Activated CD4-positive, CD25-positive, alpha-beta regulatory T cell treated with anti-CD3 and anti-CD28 coated beads, Interleukin-2, amount 50 U/mL, for 16 hours (primary cell): ENCODE measurements around the gene SP140.
A peak's percentile ranks its signal among the peaks of the same experiment; 100 is the strongest.
"Not testable (repeated sequence)": the region's sequence is repeated elsewhere in the genome, so short reads cannot be mapped to it uniquely, and the experiment has no call there.

ENCODE experiments used
- DNase-seq: peaks from one replicate; pipeline ENCODE4 v3.0.0-alpha.2; 2020; ENCODE audit warnings: low read depth, low spot score

SP140 gene

DNA sequence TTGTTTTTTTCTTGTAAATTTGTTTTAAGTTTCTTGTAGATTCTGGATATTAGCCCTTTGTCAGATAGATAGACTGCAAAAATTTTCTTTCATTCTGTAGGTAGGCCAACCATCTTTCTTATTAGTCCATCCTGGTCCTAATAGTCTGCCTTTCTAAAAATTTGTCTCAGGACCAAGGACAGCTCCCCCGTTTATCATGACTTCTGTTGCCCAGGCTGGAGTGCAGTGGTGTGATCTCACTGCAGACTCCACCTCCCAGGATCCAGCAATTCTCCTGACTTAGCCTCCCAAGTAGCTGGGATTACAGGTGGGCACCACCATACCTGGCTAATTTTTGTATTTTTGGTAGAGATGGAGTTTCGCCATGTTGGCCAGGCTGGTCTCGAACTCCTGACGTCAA is 63.8 kb downstream of the SP140 start:
- not testable (repeated sequence) for DNase-seq

- DNase-seq = no peak
Observed at GRCh38 chr2:230295192-230295591, 69.7 kb downstream of the SP140 start.

DNA sequence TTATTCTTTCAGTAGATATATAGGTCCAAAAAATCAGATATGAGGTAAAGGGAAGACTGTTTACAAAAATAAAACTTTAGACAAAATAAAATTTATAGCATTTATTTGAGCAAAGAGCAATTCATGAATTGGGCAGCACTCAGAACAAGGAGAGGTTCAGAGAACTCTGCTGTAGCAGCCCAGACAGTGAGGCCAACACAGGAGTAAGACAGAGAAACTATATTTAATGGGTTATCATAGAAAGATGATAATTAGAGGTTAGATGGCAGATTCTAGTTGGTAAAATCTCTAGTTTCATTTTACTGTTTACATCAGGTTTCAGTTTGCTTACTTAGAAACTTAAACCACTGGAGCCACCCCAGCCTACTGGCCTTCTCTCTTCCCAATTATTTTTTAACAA is 71.4 kb downstream of the SP140 start:
- no peak for DNase-seq

- DNase-seq = no peak
Observed at GRCh38 chr2:230299618-230300017, 74.1 kb downstream of the SP140 start.

DNA sequence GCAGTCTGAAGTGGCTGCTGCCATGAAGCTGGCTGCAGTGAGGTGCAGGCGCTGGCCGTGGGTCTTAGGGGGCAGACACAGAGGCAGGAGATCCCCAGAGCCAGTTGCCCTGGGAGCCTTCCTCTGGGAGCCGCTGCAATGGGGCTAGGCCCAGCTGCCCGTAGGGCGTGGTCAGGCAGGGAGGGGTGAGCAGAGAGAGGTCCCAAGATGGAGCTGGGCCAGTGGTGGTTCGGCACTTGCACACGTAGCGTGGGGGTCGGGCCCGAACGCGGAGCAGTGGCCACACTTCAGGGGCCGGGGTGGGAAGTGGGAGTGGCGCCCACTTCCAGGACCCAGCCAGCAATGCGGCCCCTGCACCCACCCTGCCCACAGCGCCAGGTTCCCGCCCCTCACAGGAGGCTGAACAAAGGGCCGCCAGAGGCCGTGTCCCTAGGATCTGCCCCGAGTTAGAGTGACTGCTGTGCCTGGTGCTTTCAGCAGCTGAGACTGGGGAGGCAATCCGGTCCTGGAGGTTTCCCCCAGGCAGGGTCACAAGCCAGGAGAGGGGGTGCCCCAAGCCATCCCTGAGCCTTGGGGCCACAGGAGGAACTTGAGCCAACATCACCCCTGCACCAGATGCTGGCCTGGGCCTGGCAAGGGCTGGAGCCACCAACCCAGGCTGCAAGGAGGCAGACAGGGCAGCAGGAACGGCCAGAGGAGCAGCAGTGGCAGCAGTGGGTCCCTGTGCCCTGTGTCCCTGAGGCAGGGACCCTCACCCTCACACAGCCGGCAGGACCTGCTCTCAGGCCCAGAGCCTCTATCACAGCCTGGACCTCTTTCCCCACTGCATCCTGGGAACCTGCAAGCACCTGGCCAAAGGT is 80.1 kb downstream of the SP140 start:
- DNase-seq = no peak

GRCh38 chr2:230306474-230306873 is 80.9 kb downstream of the SP140 start:
- DNase-seq = no peak

- DNase-seq = no peak
Observed at GRCh38 chr2:230307485-230307884, 81.9 kb downstream of the SP140 start.

GRCh38 chr2:230308402-230309000 is 83.0 kb downstream of the SP140 start:
- no peak for DNase-seq

DNA sequence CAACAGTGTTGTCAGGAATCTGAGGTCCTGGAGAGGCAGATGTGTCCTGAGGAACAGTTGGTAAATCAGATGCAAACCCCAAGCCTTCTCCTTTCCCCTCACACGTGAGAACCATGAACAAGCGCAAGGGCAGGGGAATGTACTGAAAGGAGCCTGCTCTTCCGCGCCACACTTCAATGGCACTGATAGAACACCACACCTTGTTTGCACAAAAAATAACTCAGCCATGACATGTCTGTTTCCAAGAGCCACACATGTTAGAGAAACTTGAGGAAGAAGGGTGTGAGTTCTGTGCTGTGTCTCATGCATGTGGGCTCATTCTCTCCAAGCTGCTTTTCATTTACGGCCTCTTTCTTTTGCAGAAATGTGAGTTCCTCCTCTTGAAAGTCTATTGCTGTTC is 85.3 kb downstream of the SP140 start:
- DNase-seq = not testable (repeated sequence)

DNA sequence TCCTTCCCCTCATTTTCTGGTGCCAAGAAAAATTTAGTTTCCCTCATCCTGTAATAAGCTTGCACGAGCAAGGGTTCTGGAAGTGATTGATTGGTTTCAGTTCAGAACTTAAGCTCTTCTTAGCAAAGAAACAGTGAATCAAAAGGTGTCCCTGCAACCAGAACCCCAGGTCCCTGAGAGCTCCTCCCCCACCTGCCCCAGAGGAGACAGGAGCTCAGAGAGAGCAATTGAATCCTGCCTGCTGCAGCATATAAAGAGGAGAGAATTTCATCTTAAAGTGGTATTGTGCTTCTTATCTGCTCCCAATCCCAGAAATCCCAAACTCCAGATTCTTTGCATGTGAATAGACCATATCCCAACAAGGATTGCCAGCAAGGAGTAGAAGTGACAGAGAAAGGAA is 86.1 kb downstream of the SP140 start:
- DNase-seq = not testable (repeated sequence)

GRCh38 chr2:230312638-230313037 is 87.1 kb downstream of the SP140 start:
- DNase-seq = no peak

GRCh38 chr2:230317366-230317765 is 91.8 kb downstream of the SP140 start:
- DNase-seq = no peak

DNA sequence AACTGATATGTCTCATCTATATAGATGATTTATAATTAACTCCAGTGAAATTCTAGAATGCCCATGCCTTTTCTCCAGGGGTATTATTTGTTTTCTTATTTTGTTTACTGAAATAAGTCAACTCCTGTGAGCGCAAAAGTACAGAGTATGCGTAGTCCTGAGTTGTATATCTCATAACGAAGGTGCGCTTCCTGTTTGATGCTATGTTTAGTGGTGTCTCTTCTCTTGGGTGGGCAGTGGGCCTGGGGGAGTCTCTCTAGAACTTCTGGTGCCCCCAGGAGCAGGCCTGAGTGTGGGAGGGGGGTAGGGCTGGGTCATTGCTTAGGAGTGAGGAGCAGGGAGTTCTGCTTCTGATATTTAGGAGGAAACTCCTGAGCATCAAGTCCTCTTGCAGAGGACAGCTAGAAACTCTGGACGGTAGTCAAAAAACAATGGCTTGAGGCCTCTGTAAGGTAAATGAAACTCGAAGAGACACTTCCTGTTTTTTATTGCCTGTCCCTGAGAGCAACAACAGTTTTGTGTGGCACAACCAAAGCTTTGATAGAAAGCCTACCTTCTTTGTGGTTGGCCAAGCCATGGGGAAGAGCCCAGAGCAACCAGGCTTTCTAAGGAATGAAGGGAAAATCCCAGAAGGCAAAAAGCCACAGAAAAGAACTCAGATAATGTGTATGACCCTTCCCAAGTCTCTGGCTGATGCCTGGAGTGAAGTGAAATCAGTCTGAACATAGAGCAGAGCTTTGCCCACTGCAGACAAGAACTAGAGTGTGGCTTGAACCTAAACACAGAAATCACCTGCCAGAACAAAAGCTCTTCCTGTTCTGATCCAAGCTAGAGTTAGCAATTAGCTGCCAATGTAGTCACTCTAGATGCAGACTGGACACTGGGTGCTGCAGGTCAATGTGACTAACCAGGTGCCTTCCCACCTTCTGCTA is 92.9 kb downstream of the SP140 start:
- DNase-seq = no peak

DNA sequence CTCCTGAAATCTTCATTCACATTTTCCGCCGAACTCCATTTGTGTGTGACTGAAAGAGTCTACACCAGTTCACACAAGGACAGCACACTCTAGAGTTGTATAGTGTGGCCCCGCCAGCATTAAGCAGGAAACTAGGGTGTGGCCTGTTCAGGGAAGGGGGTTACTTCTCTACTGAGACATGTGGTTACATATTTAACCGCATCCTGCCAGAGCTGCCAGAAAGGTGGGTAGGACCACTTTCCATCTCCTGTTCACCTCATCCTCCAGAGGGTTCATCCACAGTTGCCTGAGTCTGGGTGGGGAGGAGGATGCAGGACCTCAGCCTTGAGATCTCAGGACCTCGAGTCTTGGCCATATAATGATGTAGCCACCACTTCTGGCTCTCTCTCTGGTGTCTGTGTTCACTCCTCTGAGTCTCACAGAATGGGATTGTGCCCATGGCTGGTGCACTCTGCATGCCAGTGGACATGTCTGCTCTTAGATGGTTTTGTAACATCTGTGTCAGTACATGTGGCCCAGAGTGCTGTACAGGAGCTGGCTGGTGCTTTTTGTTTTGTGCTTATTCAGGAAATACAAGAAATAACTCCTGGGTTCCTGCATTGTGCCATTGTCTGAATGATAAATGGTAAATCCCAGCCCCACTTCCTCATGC is 93.8 kb downstream of the SP140 start:
- DNase-seq = peak; percentile 48

DNA sequence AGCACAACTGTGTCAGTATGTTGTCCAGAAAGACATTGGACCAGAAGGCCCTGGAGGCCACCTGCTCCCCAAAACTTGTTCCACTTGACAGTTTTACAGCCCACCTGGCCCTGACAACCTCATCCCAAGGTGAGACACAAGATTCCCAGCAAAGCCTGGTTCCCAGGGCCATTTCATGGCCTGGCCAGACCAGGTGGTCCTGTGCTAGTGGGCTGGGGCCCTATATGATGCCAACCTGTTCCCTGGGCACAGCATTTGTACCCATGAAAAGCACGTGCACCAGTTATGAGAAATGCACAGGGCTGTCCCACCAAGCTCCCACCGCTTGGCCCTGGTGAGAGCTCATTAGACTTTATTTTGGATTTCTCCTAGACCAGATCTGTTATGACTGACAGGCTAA is 95.5 kb downstream of the SP140 start:
- DNase-seq = no peak

- DNase-seq = no peak
Observed at GRCh38 chr2:230322561-230323384, 97.2 kb downstream of the SP140 start.

GRCh38 chr2:230323385-230324106 is 98.0 kb downstream of the SP140 start:
- DNase-seq = no peak

GRCh38 chr2:230324503-230324902 is 99.0 kb downstream of the SP140 start:
- no peak for DNase-seq

GRCh38 chr2:230325316-230326243 is 100.0 kb downstream of the SP140 start:
- no peak for DNase-seq
